Esophagus squamous epithelium (tissue), 4 donors: ENCODE data around the gene MCTP2.

Experiments
- POLR2A ChIP-seq, 4 donors: fragments of 450-650 bp; IDR thresholded peaks; one replicate each; pipeline ENCODE4 v1.6.1; 2017; ENCODE audit warnings: antibody characterized with exemption in 4 of 4, mild to moderate bottlenecking in 4 of 4, moderate library complexity in 3 of 4
- TF ChIP-seq, protein P1 (sequence below), 6 experiments: fragments of 450-650 bp in 4 of 6; fragments of 200-600 bp in 2 of 6; sonication (generic) in 2 of 6; IDR thresholded peaks; one replicate each; pipeline ENCODE4 v1.5.1; 2016 to 2019; ENCODE audit warnings: antibody characterized with exemption in 6 of 6, mild to moderate bottlenecking in 4 of 6, moderate library complexity in 4 of 6

GRCh38 chr15:94295275-94295674 is 63.9 kb downstream of the MCTP2 start:
- TF ChIP-seq POLR2A (IDR thresholded peaks at IDR 0.05): no peak
- TF ChIP-seq, protein P1, sequence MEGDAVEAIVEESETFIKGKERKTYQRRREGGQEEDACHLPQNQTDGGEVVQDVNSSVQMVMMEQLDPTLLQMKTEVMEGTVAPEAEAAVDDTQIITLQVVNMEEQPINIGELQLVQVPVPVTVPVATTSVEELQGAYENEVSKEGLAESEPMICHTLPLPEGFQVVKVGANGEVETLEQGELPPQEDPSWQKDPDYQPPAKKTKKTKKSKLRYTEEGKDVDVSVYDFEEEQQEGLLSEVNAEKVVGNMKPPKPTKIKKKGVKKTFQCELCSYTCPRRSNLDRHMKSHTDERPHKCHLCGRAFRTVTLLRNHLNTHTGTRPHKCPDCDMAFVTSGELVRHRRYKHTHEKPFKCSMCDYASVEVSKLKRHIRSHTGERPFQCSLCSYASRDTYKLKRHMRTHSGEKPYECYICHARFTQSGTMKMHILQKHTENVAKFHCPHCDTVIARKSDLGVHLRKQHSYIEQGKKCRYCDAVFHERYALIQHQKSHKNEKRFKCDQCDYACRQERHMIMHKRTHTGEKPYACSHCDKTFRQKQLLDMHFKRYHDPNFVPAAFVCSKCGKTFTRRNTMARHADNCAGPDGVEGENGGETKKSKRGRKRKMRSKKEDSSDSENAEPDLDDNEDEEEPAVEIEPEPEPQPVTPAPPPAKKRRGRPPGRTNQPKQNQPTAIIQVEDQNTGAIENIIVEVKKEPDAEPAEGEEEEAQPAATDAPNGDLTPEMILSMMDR (IDR thresholded peaks at IDR 0.05): no peak
